Raji (cell line): Measurements from ENCODE around the gene OTP.

Experiments used
- POLR2A ChIP-seq: IDR thresholded peaks from 2 replicates; pipeline ENCODE4 v1.6.1; 2011; ENCODE audit warnings: low read depth, low read length, control low read depth; ENCODE audit not compliant: insufficient read depth

Gene OTP

GRCh38 chr5:77633207-77633675 is 5.3 kb downstream of the OTP start:
- TF ChIP-seq POLR2A: no peak

- no peak for TF ChIP-seq POLR2A
Measured at GRCh38 chr5:77632526-77633206, 5.8 kb downstream of the OTP start.

- peak; percentile 68 for TF ChIP-seq POLR2A
Measured at GRCh38 chr5:77630114-77630680, 8.3 kb downstream of the OTP start.

- no peak for TF ChIP-seq POLR2A
Measured at GRCh38 chr5:77629509-77630113, 8.9 kb downstream of the OTP start.

GRCh38 chr5:77628840-77629508 is 9.5 kb downstream of the OTP start:
- no peak for TF ChIP-seq POLR2A

GRCh38 chr5:77627869-77628674 is 10.4 kb downstream of the OTP start:
- no peak for TF ChIP-seq POLR2A

- no peak for TF ChIP-seq POLR2A
Measured at GRCh38 chr5:77623203-77623740, 15.2 kb downstream of the OTP start.

- TF ChIP-seq POLR2A: no peak
Measured at GRCh38 chr5:77621440-77621839, 17.1 kb downstream of the OTP start.

- TF ChIP-seq POLR2A: no peak
Measured at GRCh38 chr5:77620405-77620804, 18.1 kb downstream of the OTP start.

- no peak for TF ChIP-seq POLR2A
Measured at GRCh38 chr5:77616920-77617319, 21.6 kb downstream of the OTP start.

- TF ChIP-seq POLR2A: no peak
Measured at GRCh38 chr5:77607324-77607723, 31.2 kb downstream of the OTP start.

GRCh38 chr5:77606279-77606678 is 32.2 kb downstream of the OTP start:
- no peak for TF ChIP-seq POLR2A

GRCh38 chr5:77599679-77600078 is 38.8 kb downstream of the OTP start:
- TF ChIP-seq POLR2A: no peak

- no peak for TF ChIP-seq POLR2A
Measured at GRCh38 chr5:77590347-77590746, 48.2 kb downstream of the OTP start.

GRCh38 chr5:77588175-77588574 is 50.3 kb downstream of the OTP start:
- TF ChIP-seq POLR2A: no peak
